ENCODE measurements around the gene STH.

DNA sequence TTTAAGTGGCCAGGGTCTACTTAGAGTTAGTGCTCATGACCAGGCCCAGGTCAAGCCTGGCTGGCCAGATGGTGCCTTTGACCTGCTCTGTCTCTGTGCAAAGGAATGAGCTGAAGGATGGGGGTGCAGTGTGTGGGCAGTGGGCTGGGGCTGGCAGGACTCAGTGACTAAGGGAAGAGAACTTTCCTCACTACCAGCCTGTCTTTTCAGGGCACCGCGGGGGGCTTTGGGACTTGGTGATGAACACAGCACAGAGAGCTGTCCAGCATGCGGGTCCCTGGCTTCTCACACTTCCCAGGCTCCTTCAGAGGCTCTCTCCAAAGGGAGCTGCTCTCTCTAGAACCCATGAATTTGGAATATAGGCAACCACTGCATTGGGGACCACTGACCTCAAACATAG, 43.0 kb upstream of the STH start:
- TF ChIP-seq POLR2AphosphoS5 (IDR thresholded peaks at IDR 0.05) (no peak), POLR2A (IDR thresholded peaks at IDR 0.05) (no peak)
- TF ChIP-seq, protein P1, sequence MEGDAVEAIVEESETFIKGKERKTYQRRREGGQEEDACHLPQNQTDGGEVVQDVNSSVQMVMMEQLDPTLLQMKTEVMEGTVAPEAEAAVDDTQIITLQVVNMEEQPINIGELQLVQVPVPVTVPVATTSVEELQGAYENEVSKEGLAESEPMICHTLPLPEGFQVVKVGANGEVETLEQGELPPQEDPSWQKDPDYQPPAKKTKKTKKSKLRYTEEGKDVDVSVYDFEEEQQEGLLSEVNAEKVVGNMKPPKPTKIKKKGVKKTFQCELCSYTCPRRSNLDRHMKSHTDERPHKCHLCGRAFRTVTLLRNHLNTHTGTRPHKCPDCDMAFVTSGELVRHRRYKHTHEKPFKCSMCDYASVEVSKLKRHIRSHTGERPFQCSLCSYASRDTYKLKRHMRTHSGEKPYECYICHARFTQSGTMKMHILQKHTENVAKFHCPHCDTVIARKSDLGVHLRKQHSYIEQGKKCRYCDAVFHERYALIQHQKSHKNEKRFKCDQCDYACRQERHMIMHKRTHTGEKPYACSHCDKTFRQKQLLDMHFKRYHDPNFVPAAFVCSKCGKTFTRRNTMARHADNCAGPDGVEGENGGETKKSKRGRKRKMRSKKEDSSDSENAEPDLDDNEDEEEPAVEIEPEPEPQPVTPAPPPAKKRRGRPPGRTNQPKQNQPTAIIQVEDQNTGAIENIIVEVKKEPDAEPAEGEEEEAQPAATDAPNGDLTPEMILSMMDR (IDR thresholded peaks at IDR 0.05): no peak

Measured in sigmoid colon (tissue), 4 donors.